GM21515 (cell line): ENCODE data around the gene MBD1.
"Not testable (repeated sequence)": the region's sequence is repeated elsewhere in the genome, so short reads cannot be mapped to it uniquely, and the experiment has no call there.

ENCODE experiments used
- ATAC-seq: cut with Tn5 transposase; IDR thresholded peaks from one replicate; pipeline ENCODE4 v1.9.1; 2021; ENCODE audit not compliant: unreplicated experiment

The MBD1 gene

DNA sequence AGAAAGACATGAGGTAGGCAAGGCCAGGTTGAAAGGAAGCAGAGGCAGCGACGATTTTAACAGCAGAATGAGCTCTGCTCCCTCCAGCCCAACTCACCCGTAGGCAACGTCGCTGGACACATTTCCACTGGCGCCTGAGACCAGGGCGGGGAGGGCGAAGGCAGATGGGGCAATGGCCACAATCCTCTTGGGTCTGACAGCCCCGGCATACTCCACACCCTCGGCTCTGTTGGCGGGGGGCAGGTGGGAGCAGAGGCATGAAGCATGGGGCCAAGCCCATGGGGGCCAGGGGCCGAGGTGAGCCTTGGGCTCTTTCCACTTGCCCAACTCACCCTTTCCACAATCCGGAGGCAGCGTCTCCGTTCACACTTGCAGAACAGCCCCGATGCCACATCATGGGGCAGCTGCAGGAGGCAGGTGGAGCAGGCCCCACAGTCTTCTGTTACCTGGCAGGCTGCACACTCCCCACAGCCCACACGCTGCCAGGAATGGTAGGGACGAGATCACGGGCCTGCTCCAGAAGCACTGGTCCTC lies 5.8 kb downstream of the MBD1 start:
- no peak for ATAC-seq

DNA sequence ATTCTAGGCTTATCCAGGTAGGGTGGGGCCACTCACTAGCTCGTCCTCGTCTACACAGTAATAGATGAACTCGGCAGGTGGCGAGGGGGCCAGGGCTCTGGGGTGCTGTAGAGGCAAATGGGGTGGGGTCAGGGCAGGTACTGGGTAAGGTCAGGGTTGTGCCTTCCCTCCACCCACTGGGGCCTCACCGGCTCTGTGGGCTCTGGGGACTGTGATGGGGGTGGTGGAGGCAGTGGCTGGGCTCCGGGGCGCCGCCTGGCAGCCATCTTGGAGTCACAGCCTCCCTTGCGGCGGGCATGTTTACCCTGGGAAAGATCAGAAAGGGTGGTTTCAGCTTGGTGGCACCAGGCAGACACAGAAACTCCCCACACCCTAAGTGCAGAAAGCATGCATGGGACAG lies 6.4 kb downstream of the MBD1 start:
- no peak for ATAC-seq

DNA sequence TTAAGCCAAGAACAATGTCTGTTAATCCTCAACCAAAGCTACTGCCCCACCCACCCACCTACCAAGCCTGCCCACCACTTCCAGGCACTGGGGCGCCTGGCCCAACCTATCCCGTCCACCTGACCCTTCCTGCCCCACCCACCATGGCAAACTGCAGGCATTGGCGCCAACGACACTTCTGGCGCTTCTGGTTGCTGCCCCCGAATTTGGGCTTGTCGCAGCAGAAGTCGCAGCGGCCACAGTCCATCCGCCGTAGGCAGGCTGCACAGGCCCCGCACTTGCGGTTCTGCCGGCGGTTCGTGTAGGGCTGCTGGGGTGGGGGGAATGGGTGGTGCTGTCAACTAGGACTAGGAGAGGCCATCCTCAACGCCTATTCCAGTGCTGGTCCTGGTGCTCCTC lies 7.3 kb downstream of the MBD1 start:
- no peak for ATAC-seq

DNA sequence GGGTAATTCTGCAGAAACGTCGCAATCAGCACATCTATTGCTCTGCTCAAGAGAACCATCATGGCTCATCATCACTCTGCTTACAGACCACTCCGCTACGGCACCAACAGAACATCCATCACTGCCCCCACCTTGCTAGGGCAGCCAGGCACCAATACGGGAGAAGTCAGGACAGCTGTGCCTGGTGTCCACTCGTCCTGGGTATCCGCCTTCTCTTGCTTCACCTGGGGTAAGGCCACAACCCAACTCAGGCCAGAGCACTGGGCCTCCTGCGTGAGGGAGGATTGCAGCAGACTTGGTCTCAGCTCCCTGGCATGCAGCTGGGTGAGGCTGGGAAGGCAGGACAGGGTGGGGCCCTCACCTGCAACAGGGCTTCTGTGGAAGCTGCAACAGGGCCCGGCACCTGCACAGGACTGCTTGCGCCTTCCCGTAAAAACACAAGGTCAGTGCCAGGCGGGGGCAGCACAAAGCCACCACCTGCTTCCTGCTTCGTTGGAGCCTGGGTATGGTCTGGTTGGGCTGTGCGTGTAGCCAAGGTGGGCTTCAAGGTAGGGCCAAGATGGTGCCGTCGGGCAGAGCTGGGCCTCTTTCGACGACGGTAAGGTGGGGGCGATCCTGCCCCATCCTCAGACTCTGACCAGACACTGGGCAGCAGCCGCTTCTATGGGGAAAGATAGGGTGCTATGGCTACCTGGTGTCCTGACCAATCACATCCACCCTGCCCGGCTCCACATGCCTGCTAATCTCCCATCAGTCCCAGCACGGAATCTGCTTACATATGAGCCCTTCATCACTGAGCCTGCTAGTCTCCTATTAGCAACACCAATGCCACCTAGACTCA lies 7.9 kb downstream of the MBD1 start:
- no peak for ATAC-seq

DNA sequence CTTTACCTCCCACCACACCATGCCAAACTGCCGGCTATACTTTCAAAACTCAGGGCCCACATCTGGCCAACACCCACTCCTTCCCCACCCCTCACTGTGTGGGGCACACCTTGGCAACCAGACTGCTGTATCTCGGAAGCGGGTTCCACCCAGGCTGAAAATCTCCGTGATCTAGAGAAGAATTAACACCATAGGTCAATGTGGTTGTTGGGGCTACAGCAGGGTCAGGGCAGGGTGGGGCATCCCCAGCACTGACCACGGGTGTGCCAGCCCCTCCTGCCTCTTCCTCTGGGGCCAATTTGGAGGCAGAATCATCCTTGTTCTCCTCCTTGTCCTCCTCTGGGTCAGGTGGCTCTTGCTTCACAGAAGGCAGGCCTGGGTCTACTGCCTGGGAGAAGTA lies 8.8 kb downstream of the MBD1 start:
- no peak for ATAC-seq

DNA sequence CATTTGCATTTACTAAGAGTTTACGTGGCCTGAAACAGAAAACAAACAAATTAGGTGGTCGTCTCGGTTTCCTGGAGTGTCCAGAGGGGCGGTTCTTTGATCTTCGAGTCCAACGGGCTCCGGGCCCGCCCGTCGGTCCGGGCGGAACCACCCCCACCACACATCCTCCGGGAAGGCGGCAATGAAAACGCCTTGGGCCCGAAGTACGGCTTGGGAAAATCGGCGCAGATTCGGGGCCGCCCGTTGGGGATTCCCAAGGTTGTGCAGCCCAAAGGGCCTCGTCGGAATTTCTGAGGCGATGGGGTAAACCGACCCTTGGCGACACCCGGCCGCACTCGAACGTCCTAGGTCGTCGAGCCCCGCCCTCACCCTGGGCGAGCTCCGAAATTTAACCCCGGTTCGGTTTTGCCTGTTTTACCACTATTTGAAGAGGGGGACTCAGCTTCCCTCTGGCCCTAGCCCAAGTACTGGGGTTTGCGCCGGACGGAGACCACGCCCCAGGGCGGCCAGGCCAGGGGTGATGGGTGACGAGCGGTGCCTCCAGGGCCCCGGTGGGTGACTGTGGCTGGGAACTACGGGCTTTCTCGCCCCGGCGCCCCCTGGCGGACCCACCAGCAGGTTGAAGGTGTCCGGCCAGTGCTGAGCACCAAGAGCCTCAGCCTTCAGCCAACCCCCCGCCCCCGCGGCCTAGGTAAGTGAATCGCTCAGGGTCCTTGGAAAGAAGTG lies 13.1 kb downstream of the MBD1 start:
- peak; percentile 74 for ATAC-seq

DNA sequence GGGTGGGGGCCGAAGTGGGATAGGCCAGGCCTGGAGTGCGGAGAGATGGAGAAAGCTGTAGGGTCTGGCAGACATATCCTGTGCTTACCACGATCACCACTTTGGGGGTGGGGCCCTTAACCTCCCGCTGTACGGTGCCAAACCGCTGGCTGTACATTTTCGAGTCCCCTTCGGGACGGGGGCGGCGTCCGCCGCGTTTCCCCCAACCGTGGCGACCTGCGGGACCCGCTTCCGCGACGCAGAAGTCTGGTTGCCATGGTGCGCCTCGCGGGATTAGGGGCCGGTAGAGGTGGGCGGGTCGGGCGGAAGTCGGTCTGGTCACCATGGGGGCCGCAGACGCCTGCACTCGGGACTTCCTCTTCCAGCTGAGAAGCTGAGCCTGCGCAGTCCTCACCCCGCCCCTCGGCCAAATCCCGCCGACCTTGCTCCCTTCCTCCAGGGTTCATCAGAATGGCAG lies 15.0 kb downstream of the MBD1 start, which contains the start of gene CFAP53:
Gene CFAP53, minus strand, starts transcription at position 248 of the 457 bp plus-strand sequence. Its CDS starts 91 bp downstream, at position 157.
- peak; percentile 75 for ATAC-seq

DNA sequence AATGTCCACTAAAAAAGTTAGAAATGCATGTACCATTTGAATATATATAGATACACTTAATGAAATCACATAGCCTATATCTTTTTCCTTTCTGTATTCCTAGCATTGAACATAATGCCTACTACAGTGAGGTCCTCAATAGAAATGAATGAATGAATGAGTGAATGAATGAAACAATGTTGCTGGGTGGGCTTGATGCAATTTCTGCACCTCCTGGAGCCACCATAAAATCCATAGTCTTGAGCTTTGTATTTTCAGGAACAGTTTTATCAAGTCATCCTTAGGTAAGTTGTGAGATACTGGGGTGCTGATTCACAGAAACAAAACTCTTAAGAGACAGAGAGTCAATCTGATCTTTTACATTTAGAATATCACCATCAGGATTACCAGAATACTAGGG lies 18.3 kb downstream of the MBD1 start:
- no peak for ATAC-seq

DNA sequence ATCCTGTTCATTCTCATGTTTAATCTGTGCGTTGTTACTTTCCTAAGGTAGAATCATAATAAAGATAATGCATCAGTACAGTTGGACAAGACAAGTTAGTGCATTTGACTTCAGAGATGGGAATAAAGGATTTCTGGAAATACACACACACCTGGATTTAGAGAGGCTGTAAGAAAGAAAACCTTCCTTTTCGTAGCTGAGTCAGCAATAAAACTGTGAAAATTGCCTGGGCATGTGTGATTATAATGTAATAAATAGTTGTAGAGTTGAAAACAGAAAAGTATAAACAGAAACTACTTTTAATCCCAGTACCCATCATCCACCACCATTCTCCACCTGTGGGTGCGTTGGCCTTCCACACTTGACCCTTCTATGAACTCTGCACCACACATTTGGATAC lies 30.4 kb downstream of the MBD1 start:
- ATAC-seq = no peak

DNA sequence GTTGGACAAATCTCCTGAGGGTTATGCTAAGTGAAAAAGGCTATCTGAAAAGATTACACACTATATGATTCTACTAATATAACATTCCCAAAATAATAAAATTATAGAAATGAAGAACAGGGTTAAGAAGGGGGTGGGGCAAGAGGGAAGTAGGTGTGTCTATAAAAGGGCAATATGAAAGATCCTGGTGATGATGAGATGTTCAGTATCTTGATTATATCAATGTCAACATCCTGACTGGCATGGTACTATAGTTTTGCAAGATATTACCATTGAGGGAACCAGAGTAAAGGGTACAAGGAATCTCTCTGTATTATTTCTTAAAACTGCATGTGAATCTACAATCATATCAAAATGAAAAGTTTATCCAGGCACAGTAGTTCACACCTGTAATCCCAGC lies 31.7 kb downstream of the MBD1 start:
- no peak for ATAC-seq

DNA sequence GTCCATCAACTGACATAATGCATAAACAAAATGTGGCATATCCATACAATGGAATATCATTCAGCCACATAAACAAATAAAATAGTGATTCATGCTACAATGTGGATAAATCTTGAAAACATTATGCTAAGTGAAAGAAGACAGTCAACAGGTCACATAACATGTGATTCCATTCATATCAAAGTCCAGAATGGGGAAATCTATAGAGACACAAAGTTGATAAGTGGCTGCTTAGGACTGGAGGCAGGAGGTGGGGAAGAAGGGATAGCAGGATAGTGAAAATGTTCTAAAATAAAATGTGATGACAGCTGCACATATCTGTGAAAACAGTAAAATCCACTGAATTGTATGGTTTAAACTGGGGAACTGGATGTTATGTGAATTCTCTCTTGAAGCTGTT lies 33.8 kb downstream of the MBD1 start:
- no peak for ATAC-seq

DNA sequence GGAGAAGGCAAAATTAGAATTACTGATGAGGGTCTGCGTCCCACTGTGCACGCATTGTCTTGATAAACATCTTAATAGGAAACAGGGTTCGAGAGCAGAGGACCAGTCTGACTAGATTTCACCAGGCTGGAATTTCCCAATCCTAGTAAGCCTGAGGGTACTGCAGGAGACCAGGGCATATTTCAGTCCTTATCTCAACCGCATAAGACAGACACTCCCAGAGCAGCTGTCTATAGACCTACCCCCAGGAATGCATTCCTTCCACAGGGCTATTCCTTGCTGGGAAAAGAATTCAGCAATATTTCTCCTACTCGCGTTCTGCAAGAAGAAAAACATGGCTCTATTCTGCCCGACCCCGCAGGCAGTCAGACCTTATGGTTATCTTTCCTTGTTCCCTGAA lies 39.6 kb downstream of the MBD1 start:
- ATAC-seq = not testable (repeated sequence)

DNA sequence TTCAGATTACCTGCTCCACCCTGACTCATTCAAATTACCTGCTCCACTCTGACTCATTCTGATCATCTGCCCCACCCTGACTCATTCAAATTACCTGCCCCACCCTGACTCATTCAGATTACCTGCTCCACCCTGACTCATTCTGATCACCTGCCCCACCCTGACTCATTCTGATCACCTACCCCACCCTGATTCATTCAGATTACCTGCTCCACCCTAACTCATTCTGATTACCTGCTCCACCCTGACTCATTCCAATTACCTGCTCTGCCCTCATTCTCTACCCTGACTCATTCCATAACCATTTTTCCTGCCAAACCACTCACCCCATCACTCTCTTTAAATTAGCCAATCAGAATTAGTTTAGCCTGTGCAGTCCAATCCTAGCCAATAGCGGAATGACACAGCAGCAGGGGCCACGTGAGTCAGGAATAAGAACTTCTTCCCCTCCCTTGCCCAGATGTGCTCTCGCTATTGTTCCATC lies 41.2 kb downstream of the MBD1 start:
- no peak for ATAC-seq

DNA sequence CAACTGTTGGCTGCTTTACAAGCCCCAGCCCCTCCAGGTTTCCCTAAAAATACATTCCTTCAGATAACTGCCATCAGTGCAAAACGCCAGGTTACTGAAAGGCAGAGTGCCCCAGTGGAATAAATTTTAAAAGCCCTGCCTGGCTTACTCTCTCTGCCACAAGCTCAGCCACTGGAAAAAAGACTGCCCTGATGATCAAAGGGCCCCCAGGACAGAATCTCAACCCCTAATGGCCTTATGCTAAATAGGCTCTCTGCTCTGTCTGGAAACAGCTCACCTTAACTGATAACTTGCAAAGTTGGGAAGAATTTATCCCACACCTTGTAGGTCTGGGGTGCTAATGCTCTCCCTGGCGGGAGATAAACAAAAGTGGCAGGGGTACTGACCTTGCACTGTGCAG lies 48.9 kb downstream of the MBD1 start:
- ATAC-seq = no peak

DNA sequence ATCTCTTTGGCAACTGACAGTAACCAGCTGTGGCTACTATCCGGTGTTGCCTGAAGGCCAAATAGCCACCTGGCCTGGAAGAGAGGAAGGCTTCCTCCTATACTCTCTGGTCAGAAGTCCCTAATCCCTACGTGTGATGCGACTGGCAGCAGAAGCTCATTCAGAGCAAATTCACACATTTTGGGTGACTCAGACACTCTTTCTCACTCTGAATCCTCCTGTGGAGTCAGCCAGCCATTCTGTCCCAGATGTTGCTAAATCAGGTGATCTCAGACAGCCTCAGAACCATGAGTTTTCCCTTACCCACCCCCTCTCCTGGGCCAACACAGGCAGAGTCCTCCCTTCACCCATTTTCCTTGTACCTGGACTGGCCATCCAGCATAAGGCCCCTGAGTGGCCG lies 49.7 kb downstream of the MBD1 start:
- no peak for ATAC-seq

DNA sequence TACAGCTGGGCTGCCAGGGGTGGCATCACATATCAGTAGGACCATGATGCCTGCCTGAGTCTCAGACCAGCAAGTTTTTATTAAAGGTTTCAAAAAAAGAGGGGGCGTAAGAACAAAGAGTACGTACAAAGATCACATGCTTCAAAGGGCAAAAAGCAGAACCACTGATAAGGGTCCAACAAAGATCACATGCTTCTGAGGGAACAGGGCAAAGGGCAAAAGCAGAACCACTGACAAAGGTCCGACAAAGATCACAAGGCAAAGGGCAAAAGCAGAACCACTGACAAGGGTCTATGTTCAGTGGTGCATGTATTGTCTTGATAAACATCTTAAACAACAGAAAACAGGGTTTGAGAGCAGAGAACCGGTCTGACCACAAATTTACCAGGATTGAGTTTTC lies 61.1 kb downstream of the MBD1 start:
- not testable (repeated sequence) for ATAC-seq
